KBM-7 (cell line): ENCODE results near the gene ZNF613.
"Not testable (repeated sequence)": the region's sequence is repeated elsewhere in the genome, so short reads cannot be mapped to it uniquely, and the experiment has no call there.

Source experiments
- DNase-seq: peaks from one replicate; pipeline ENCODE4 v3.0.0-alpha.2; 2015
- in situ Hi-C: fragments of 300-500 bp; cut with MboI; formaldehyde crosslinking; loops from 2 replicates; pipeline ENCODE4 v1.14.3; 2020; ENCODE audit warnings: low sequenced_read_pairs, low pct_unique_long_range_greater_than_20kb, mixed read lengths

ZNF613 gene

GRCh38 chr19:51926784-51927741 is at the start of gene ZNF613:
Gene ZNF613, plus strand, starts transcription at chr19:51927472. Its CDS starts 8,749 bp downstream, at chr19:51936221.
- in situ Hi-C loops: no loop called here
- DNase-seq: peak; percentile 95

DNA sequence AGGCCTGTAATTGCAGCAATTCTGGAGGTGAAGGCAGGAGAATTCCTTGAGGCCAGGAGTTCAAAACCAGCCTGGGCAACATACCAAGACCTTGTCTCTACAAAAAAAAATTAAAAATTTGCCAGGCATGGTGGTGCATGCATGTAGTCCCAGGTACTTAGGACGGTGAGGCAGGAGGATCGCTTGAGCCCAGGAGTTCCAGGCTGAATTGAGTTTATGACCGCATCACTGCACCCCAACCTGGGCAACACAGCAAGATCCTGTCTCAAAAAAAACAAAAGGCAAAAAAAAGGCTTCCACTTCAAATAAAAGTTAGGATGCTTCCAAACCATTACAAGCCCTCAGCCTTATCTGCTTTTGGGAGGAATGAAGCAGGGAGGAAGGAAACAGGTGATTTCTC is 44.8 kb upstream of the ZNF613 start:
- in situ Hi-C loops: no loop called here
- DNase-seq: no peak

DNA sequence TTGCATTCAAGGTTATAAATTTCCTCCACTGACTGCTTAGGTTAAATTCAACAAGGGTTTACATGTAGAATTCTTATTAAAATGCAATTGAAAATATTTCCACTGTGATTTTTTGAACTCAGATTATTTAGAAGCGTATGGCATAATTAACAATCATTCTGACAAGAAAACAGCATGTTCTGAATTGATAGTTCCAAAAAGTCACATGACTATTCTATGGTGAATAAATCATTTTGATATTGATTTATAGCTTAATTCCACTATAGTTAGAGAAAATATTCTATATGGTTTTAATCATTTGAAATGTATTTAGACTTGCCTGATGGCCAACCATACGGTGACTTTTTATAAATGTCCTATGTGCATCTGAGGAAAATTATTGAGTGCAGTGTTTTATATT is 42.6 kb upstream of the ZNF613 start:
- in situ Hi-C loops: no loop called here
- DNase-seq: no peak

- no peak for DNase-seq
- in situ Hi-C loops: no loop called here
These were observed 39.5 kb upstream of the ZNF613 start, which contains the start of gene ZNF577 for GRCh38 chr19:51887522-51888498. Gene ZNF577, minus strand, starts transcription at chr19:51887951. Its CDS starts 7,569 bp downstream, at chr19:51880382.

DNA sequence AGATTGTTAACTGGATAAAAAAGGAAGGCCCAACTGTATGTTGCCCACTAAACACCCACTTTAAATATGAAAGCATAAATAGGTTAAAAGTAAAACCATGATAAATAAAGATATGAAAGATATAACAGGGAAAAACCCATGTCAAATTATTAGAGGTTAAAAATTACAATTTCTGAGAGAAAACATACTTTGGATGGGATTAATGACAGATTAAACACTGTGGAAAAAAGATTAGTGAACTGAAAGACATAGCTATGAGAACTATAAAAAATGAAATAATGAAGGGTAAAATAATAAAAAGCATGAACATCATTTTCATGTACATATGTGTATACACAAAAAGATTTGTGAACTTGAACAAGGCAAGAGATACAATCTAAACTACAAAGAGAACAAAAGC is 37.3 kb upstream of the ZNF613 start:
- in situ Hi-C loops: no loop called here
- no peak for DNase-seq

GRCh38 chr19:51891193-51891747 is 36.0 kb upstream of the ZNF613 start:
- in situ Hi-C loops: no loop called here
- peak; percentile 27 for DNase-seq

- no peak for DNase-seq
- in situ Hi-C loops: no loop called here
These were observed 25.4 kb upstream of the ZNF613 start for GRCh38 chr19:51901860-51902259.

GRCh38 chr19:51903192-51903591 is 24.1 kb upstream of the ZNF613 start:
- in situ Hi-C loops: no loop called here

GRCh38 chr19:51904331-51905165 is 22.7 kb upstream of the ZNF613 start, which contains the start of gene ZNF649:
Gene ZNF649, minus strand, starts transcription at chr19:51905017. Its CDS starts 4,910 bp downstream, at chr19:51900107.
- peak; percentile 85 for DNase-seq
- in situ Hi-C loops: no loop called here

More at GRCh38 chr19:51903192-51903591, 24.1 kb upstream of the ZNF613 start:
- no peak for DNase-seq

GRCh38 chr19:51905206-51905605 is 22.1 kb upstream of the ZNF613 start:
- in situ Hi-C loops: no loop called here
- DNase-seq: no peak

DNA sequence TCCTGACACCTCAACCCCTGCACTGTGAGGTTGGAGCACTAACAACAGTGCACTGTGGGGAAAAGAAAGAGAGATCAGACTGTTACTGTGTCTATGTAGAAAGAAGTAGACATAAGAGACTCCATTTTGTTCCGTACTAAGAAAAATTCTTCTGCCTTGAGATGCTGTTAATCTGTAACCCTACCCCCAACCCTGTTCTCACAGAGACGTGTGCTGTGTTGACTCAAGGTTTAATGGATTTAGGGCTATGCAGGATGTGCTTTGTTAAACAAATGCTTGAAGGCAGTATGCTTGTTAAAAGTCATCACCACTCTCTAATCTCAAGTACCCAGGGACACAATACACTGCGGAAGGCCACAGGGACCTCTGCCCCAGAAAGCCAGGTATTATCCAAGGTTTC is 21.6 kb upstream of the ZNF613 start:
- in situ Hi-C loops, DNase-seq: not testable (repeated sequence)

DNA sequence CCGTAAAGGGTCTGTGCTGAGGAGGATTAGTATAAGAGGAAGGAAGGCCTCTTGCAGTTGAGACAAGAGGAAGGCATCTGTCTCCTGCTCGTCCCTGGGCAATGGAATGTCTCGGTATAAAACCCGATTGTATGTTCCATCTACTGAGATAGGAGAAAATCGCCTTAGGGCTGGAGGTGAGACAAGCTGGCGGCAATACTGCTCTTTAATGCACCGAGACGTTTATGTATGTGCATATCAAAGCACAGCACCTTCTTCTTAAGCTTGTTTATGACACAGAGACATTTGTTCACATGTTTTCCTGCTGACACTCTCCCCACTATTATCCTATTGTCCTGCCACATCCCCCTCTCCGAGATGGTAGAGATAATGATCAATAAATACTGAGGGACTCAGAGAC is 21.2 kb upstream of the ZNF613 start:
- DNase-seq, in situ Hi-C loops: not testable (repeated sequence)

GRCh38 chr19:51907981-51908380 is 19.3 kb upstream of the ZNF613 start:
- in situ Hi-C loops, DNase-seq: not testable (repeated sequence)

GRCh38 chr19:51915324-51915867 is 11.9 kb upstream of the ZNF613 start:
- no peak for DNase-seq
- in situ Hi-C loops: no loop called here

DNA sequence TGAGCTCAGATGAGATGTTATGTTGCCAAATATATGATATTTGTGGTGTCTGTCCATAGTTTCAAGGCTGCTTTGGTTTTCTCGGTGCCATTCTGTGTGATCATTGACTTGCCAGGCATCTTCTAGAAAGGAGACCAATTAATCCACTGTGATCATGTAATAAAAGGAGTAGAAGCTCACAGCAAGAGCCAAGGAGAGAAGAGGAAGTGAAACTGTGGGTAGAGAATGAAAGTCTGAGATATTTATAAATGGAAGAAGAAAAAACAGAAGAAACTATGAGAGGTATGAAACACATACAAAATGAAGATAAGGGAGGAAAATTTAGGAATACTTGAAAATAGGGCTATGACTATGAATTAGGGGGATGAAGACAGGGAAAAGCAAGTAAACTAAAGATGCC is 11.1 kb upstream of the ZNF613 start:
- no peak for DNase-seq
- in situ Hi-C loops: no loop called here

DNA sequence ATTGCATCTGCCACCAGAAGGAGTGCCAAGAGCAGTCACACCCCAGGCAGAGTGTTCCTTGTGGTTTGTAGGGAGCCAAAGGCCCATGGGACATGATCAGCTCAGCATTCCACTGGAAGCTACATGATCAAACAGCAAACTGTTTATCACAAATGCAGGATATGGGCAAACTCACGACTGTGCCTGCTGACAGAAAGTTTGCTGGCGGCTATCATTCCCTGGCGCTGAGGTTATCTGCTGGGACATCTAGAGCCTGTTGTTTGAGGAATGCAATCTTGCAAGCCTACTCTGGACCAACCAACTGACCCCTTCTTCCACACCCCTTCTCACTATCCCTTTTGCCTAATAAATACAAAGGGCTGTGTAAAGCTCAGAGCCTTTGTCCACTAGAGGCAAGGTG is 7.7 kb upstream of the ZNF613 start:
- no peak for DNase-seq
- in situ Hi-C loops: no loop called here

GRCh38 chr19:51921949-51922348 is 5.3 kb upstream of the ZNF613 start:
- in situ Hi-C loops: no loop called here
- DNase-seq: no peak

DNA sequence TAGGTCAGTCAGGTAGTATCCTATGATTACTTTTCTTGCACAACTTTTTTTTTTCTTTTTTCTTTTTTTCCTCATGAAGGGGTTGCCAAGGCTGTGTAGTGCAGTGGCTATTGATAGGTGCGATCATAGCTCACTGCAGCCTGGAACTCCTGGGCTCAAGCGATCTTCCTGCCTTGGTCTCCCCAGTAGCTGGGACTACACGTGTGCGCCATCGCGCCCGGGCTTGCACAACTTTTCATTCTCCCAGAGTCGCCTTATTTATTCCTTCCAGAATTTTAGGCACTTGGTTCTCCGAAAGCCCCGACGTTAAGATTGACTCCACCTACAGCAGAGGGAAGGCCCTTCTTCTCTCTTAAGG is 867 bp upstream of the ZNF613 start:
- in situ Hi-C loops: no loop called here
- DNase-seq: no peak
